Transverse colon (tissue), 4 donors: ENCODE measurements around the gene GNLY.
"Not testable (repeated sequence)": the region's sequence is repeated elsewhere in the genome, so short reads cannot be mapped to it uniquely, and the experiment has no call there.

Source experiments
- CTCF ChIP-seq, 5 experiments: fragments of 200-600 bp in 3 of 5; fragments of 450-650 bp in 2 of 5; sonication (generic) in 3 of 5; IDR thresholded peaks; 1 replicate in 2 of 5; 2 replicates in 3 of 5; pipeline ENCODE4 v1.5.1; 2016 to 2017; ENCODE audit warnings: antibody characterized with exemption in 5 of 5, inconsistent platforms in 3 of 5, mild to moderate bottlenecking in 2 of 5, moderate library complexity in 1 of 5
- POLR2A ChIP-seq: fragments of 450-650 bp; IDR thresholded peaks from one replicate; pipeline ENCODE4 v1.6.1; 2016; ENCODE audit warnings: antibody characterized with exemption, mild to moderate bottlenecking, moderate library complexity
- POLR2AphosphoS5 ChIP-seq, 3 donors: sonication (generic); formaldehyde crosslinking; IDR thresholded peaks; one replicate each; pipeline ENCODE4 v1.6.1; 2016; ENCODE audit warnings: antibody characterized with exemption in 3 of 3

DNA sequence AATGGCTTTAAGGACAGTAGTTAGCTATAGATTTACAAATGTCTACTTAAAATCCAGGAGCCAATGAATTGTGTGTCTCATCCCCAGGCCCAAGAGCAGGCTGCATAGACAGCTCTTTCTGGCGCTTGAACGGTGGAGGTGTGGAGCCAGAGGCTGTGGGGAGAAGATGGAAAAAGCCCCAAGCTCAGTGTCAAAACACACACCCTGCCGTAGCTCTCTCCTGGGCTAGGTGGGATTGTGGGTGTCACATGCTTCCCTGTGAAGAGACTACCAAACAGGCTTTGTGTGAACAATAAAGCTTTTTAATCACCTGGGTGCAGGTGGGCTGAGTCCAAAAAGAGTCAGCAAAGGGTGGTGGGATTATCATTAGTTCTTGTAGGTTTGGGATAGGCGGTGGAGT is 36.8 kb upstream of the GNLY start:
- not testable (repeated sequence) for TF ChIP-seq CTCF (IDR thresholded peaks at IDR 0.05); POLR2AphosphoS5 (IDR thresholded peaks at IDR 0.05); POLR2A
